Right ventricle myocardium superior (tissue), 1 donor: Measurements from ENCODE around the gene RAB6A. TPM values are rescaled to one million over a fixed set of nuclear protein-coding genes. Genes with fewer than 3 reads are reported as not detected.
"Not testable (repeated sequence)": the region's sequence is repeated elsewhere in the genome, so short reads cannot be mapped to it uniquely, and the experiment has no call there.

Experiments used
- ATAC-seq: fragments of 200-7000 bp; cut with Tn5 transposase; one replicate; pipeline ENCODE4 v1.9.1; 2020; ENCODE audit warnings: mild to moderate bottlenecking; ENCODE audit not compliant: poor library complexity
- DNase-seq: peaks from one replicate; pipeline ENCODE4 v3.0.0-alpha.2; 2020
- intact Hi-C: fragments of 100-400 bp; cut with DNase I; formaldehyde crosslinking; loops from one replicate; pipeline ENCODE4 v1.11.2; 2022
- total RNA-seq: library from RNA; stranded (reverse); fragmentation: NEBNext Ultra II Directional; extraction: Animal tissue kit (Norgen Biotek cat#: 25700); gene quantifications from one replicate; pipeline ENCODE4 v1.2.1, GENCODE V29; 2021
- donor health status: DM: no; HTN: yes; CAD: no; lungs with severe emphysema.

The RAB6A gene
- total RNA-seq, 1 donor from 2014 or later = 97.8 TPM

DNA sequence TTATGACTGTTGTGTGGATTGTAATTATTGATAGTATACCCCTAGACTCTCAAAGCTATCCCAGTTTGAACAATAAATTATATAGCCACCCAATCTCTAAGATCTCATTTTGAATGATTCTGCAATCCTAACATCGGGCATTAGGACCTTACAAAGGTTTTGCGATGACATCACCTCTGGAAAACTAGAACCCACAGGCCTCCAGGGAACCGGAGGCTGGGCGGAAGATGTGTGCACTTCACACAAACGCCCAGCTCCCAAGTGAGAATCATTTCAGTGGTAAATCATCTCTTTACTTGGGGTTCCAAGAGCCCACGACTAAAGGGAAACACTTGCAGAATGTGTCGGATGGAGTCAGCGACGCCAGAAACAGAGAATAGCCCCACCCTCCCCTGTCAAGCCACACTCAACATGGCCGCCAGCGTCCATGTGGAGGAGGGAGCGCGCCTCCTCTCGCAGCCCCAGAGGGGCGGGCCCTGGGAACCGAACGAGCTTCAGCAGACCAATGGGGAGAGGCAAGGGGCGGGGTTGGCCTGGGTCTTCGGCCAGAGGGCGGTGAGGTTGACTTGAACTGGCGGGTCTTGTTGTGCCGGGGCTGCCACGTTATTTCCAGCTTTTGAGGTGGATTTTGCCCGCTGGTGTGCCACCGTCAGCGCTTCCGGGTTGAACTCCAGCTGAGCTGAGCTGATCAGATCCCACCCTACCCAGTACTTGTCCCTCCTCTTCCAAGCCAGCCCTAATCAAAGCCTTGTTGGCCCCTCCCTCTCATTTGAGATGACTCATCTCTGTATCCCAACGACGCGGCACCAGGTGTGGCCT is 18.4 kb upstream of the RAB6A start:
- intact Hi-C loops = loop anchor here (2.0 kb wide), 1 partner anchor 18 kb away; the partner anchor contains the start of gene RAB6A

GRCh38 chr11:73770811-73771210 is 9.9 kb upstream of the RAB6A start:
- ATAC-seq, intact Hi-C loops, DNase-seq: not testable (repeated sequence)

More for the DNA sequence above, 18.4 kb upstream of the RAB6A start:
- DNase-seq (peak; percentile 99), ATAC-seq (peak; percentile 100)

- intact Hi-C loops = no loop called here
- ATAC-seq (no peak), DNase-seq (no peak)
These were observed 5.9 kb upstream of the RAB6A start for GRCh38 chr11:73766763-73767162.

GRCh38 chr11:73762732-73763131 is 1.9 kb upstream of the RAB6A start:
- ATAC-seq (no peak), DNase-seq (no peak)
- intact Hi-C loops = no loop called here

GRCh38 chr11:73761403-73761945 is 600 bp upstream of the RAB6A start:
- intact Hi-C loops = loop anchor here (2.0 kb wide), 1 partner anchor 17 kb away; no protein-coding TSS in a partner anchor
- DNase-seq (no peak), ATAC-seq (peak; percentile 13)

GRCh38 chr11:73760135-73760678 is 667 bp downstream of the RAB6A start:
- peak; percentile 28 for ATAC-seq
- DNase-seq = peak; percentile 74
- intact Hi-C loops = loop anchor here (2.0 kb wide), 1 partner anchor 19 kb away; no protein-coding TSS in a partner anchor

DNA sequence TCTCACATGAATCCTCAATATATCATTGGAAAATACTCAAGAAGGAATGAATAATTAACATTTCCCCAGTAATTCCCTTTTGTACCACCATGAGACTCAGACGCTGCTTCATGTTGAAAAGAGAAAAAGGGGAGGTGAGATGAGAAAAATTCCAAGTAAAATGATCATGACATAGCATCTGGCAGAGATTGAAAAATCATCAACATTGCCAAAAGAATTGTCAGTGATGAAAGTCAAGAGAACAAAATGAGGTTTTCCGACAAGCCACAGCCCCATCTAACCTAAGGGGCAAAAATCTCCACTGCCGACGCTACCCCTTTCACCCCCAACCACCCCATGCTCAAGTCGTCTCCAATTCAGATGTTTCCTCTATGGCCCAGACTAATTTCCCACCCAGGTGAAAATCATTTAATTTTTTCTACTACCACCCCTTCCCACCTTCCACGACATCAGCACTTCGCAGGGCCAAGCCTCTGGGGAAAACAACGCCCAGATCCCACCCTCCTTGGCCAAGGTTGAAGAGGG is 1.2 kb downstream of the RAB6A start:
- ATAC-seq = peak; percentile 4
- intact Hi-C loops = loop anchor here (2.0 kb wide), 1 partner anchor 19 kb away; no protein-coding TSS in a partner anchor
- no peak for DNase-seq

DNA sequence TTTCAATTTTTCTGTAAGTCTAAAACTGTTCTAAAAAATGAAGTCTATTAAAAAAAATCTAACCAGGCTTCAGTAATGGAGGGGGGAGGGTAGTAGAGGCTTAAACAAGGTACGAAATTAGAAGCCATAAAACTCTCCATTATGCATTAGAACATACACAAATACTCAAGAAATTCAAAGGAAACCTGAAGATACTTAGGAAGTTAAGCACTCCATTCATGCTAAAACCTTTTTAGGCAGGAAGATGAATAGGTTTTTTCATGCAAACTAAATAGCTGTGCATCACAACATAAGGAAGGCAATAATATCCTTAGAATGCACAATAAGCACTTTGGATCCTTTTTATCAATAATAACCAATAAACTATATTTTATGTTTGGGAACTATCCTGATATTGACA is 2.4 kb downstream of the RAB6A start:
- intact Hi-C loops = no loop called here
- DNase-seq = no peak
- no peak for ATAC-seq

- intact Hi-C loops = no loop called here
- no peak for ATAC-seq
- DNase-seq = no peak
These were observed 3.3 kb downstream of the RAB6A start for GRCh38 chr11:73757598-73757997.

DNA sequence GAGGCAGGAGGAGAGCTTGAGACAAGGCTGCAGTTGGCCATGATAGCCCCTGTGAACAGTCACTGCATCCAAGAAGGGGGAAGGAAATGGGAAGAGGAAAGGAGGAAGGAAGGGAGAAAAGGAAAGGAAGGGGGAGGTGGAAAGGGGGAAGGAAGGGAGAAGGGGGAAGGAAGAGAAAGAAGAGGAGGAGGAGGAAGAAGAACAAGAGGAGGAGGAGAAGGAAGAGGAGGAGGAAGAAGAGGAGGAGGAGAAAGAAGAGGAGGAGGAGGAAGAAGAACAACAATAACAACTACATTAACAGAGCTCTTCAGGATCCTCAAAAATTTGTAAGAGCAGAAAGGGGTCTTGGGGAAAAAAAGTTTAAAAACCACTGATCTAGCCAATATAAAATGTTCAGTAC is 5.2 kb downstream of the RAB6A start:
- intact Hi-C loops = no loop called here
- no peak for ATAC-seq

GRCh38 chr11:73753938-73754337 is 6.9 kb downstream of the RAB6A start:
- no peak for DNase-seq
- ATAC-seq = no peak
- intact Hi-C loops = no loop called here

More for the DNA sequence above, 5.2 kb downstream of the RAB6A start:
- DNase-seq = no peak

DNA sequence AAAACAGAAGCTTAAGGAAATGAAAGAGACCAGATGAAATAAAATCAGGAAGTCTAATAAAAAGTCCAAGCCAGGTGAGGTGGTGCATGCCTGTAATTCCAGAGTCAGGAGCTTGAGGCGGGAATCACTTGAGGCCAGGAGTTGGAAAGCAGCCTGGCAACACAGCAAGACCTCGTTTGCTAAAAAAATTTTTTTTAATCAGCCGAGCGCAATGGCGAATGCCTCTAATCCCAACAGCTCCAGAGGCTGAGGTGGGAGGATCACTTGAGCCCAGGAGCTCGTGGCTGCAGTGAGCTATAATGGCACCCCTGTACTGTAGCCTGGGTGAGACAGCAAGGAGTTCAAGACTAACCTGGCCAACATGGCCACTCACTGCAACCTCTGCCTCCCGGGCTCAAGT is 8.0 kb downstream of the RAB6A start:
- DNase-seq (no peak), ATAC-seq (no peak)
- intact Hi-C loops = no loop called here

- DNase-seq (no peak), ATAC-seq (no peak)
- intact Hi-C loops = no loop called here
These were observed 8.5 kb downstream of the RAB6A start for GRCh38 chr11:73752216-73752867.

DNA sequence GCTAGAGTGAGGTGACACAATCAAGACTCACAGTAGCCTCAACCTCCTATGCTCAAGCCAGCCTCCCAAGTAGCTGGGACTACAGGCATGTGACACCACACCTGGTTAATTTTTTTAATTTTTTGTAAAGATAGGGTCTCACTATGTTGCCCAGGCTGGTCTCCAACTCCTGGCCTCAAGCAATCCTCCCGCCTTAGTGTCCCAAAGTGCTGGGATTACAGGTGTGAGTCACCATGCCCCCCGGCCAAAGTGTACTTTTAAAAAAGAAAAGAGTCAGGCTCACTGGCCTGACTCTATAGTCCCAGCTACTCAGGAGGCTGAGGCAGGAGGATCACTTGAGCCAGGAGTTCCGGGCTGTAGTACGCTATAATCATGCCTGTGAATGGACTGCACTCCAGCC is 10.0 kb downstream of the RAB6A start:
- intact Hi-C loops, DNase-seq, ATAC-seq: not testable (repeated sequence)

DNA sequence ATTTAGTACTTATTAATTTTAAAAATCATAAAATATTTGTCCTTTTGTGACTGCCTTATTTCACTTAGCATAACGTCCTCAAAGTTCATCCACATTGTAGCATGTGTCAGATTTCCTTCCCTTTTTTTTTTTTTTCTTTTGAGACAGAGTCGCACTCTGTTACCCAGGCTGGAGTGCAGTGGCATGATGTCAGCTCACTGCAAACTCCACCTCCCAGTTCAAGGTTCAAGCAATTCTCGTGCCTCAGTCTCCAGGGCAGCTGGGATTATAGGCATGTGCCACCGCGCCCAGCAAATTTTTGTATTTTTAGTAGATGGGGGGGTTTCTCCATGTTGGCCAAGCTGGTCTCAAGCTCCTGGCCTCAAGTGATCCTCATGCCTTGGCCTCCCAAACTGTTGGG is 10.6 kb downstream of the RAB6A start:
- no peak for DNase-seq
- no peak for ATAC-seq
- intact Hi-C loops = no loop called here

- ATAC-seq (no peak), DNase-seq (no peak)
- intact Hi-C loops = no loop called here
These were observed 11.8 kb downstream of the RAB6A start for GRCh38 chr11:73749118-73749517.

DNA sequence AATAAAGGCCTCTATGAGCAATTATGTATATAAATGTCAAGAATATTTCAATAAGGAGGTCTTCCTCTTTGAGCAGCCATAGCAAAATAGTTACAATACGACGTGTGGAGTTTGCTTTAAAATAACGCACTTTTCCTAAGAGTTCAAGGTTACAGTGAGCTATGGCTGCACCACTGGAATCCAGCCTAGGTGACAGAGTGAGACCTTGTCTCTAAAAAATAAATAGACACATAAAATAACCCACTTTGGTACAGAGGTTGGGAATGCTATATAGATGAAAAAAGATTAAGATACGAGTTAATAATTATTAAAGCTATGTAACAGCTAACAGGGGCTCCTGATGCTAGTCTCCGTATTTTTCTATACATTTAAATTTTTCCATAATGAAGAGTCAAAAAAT is 12.6 kb downstream of the RAB6A start:
- intact Hi-C loops = no loop called here
- DNase-seq = no peak
- ATAC-seq = no peak

- DNase-seq (no peak), ATAC-seq (no peak)
- intact Hi-C loops = no loop called here
These were observed 13.1 kb downstream of the RAB6A start for GRCh38 chr11:73747762-73748161.

DNA sequence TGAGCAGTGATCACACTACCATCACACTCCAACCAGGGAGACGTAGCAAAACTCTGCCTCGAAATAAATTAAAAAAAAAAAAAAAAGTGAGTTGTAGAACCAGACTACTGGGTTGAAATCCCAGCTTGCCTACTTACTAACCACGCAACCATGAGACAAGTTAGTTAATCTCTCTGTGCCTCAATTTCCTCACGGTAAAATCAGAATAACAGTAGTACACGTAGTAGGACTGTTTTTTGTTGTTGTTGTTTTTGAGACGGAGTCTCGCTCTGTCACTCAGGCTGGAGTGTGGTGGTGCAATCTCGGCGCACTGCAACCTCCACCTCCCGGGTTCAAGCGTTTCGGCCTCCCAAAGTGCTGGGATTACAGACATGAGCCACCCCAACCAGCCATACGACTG is 14.2 kb downstream of the RAB6A start:
- no peak for DNase-seq
- ATAC-seq = no peak
- intact Hi-C loops = no loop called here
